Umbilical cord (tissue), 2 donors: ENCODE measurements around the gene FRS3. TPM values are rescaled to one million over a fixed set of nuclear protein-coding genes. Genes with fewer than 3 reads are reported as not detected.

ENCODE experiments used
- DNase-seq: peaks from one replicate; pipeline ENCODE4 v3.0.0-alpha.2; 2015; ENCODE audit warnings: low spot score
- total RNA-seq: library from RNA; depleted of rRNA; stranded (reverse); fragments of >200 nt; gene quantifications from one replicate; pipeline ENCODE4 v1.2.3, GENCODE V29; 2014; ENCODE audit warnings: low replicate concordance; ENCODE audit not compliant: insufficient read depth

The FRS3 gene
- total RNA-seq, 1 donor from 2014 or later = not detected

GRCh38 chr6:41743406-41744235 lies 36.1 kb downstream of the FRS3 start:
- DNase-seq = no peak

GRCh38 chr6:41741625-41742490 lies 37.8 kb downstream of the FRS3 start:
- DNase-seq = no peak

GRCh38 chr6:41740366-41741162 lies 39.1 kb downstream of the FRS3 start:
- DNase-seq = no peak

GRCh38 chr6:41739041-41739440 lies 40.7 kb downstream of the FRS3 start:
- DNase-seq = peak; percentile 29

- no peak for DNase-seq
Observed at GRCh38 chr6:41737591-41738130, 42.0 kb downstream of the FRS3 start.

- DNase-seq = no peak
Observed at GRCh38 chr6:41736800-41737555, 42.7 kb downstream of the FRS3 start.

- no peak for DNase-seq
Observed at GRCh38 chr6:41736186-41736733, 43.4 kb downstream of the FRS3 start.

GRCh38 chr6:41735427-41736185 lies 44.1 kb downstream of the FRS3 start, which contains the start of gene TFEB:
Gene TFEB (minus strand): TSS chr6:41735608. CDS start chr6:41691213, 44,395 bp downstream.
- peak; percentile 96 for DNase-seq

- peak; percentile 90 for DNase-seq
Observed at GRCh38 chr6:41734666-41735426, 44.9 kb downstream of the FRS3 start.

- DNase-seq = peak; percentile 86
Observed at GRCh38 chr6:41733707-41734665, 45.7 kb downstream of the FRS3 start.

GRCh38 chr6:41733360-41733706 lies 46.4 kb downstream of the FRS3 start:
- no peak for DNase-seq

GRCh38 chr6:41732591-41733359 lies 46.9 kb downstream of the FRS3 start:
- DNase-seq = no peak

- DNase-seq = no peak
Observed at GRCh38 chr6:41732149-41732548, 47.6 kb downstream of the FRS3 start.

GRCh38 chr6:41731561-41732086 lies 48.1 kb downstream of the FRS3 start:
- no peak for DNase-seq

GRCh38 chr6:41730531-41731436 lies 48.9 kb downstream of the FRS3 start:
- DNase-seq = no peak

- DNase-seq = no peak
Observed at GRCh38 chr6:41729624-41730023, 50.1 kb downstream of the FRS3 start.
